Right atrium auricular region (tissue), 2 donors: ENCODE results near the gene RHBDD1. TPM values are rescaled to one million over a fixed set of nuclear protein-coding genes. Genes with fewer than 3 reads are reported as not detected.

ENCODE experiments used
- DNase-seq: peaks from one replicate; pipeline ENCODE4 v3.0.0-alpha.2; 2019; ENCODE audit warnings: low spot score
- H3K27ac ChIP-seq, 2 donors: fragments of 200-600 bp; sonication (generic); 1 replicate in 1 of 2; 2 replicates in 1 of 2; pipeline ENCODE4 v1.5.1; 2016 to 2019
- H3K27me3 ChIP-seq, 2 donors: fragments of 200-600 bp; sonication (generic); one replicate each; pipeline versions ENCODE4 v1.5.1 to v1.6.0; 2017 to 2019
- H3K36me3 ChIP-seq: fragments of 200-600 bp; sonication (generic); one replicate; pipeline ENCODE4 v1.5.1; 2016
- H3K4me1 ChIP-seq, 2 donors: fragments of 200-600 bp; sonication (generic); one replicate each; pipeline versions ENCODE4 v1.5.1 to v1.6.0; 2017 to 2019
- H3K4me3 ChIP-seq, 2 donors: fragments of 200-600 bp; sonication (generic); 1 replicate in 1 of 2; 2 replicates in 1 of 2; pipeline ENCODE4 v1.5.1; 2017 to 2019; ENCODE audit warnings: mild to moderate bottlenecking in 1 of 2, moderate library complexity in 1 of 2
- H3K9me3 ChIP-seq, 2 donors: fragments of 200-600 bp; sonication (generic); one replicate each; pipeline ENCODE4 v1.5.1; 2019
- CTCF ChIP-seq, 2 donors: fragments of 200-600 bp; sonication (generic); IDR thresholded peaks; one replicate each; pipeline ENCODE4 v1.5.1; 2019; ENCODE audit warnings: antibody characterized with exemption in 2 of 2
- total RNA-seq, 2 donors: library from RNA; depleted of rRNA; stranded (reverse); fragments of >200 nt; gene quantifications; one replicate each; pipeline ENCODE4 v1.1.0, GENCODE V29; 2016

RHBDD1 gene
- total RNA-seq, 2 donors from 2014 or later = 12.3 to 16.1 TPM

GRCh38 chr2:226850024-226850423, 14.2 kb downstream of the RHBDD1 start:
- H3K4me3 ChIP-seq = no peak overlapping the region
- no peaks in the 10 kb centered on the region for H3K36me3 ChIP-seq
- peaks cover 0 to 5% of the 10 kb centered on the region in 2 donors for H3K4me1 ChIP-seq
- H3K27ac ChIP-seq = no peak overlapping the region
- H3K9me3 ChIP-seq = no peaks in the 10 kb centered on the region
- H3K27me3 ChIP-seq = no peaks in the 10 kb centered on the region
- no peak for DNase-seq
- no peak for TF ChIP-seq CTCF (IDR thresholded peaks at IDR 0.05)

GRCh38 chr2:226855787-226856186, 19.9 kb downstream of the RHBDD1 start:
- DNase-seq = no peak
- no peak overlapping the region for H3K4me3 ChIP-seq
- no peaks in the 10 kb centered on the region for H3K27me3 ChIP-seq
- no peak for TF ChIP-seq CTCF (IDR thresholded peaks at IDR 0.05)
- H3K36me3 ChIP-seq = no peaks in the 10 kb centered on the region
- H3K4me1 ChIP-seq = no peaks in the 10 kb centered on the region
- no peaks in the 10 kb centered on the region for H3K9me3 ChIP-seq
- no peak overlapping the region for H3K27ac ChIP-seq

- Histone ChIP-seq H3K27me3 (no peaks in the 10 kb centered on the region), H3K27ac (no peak overlapping the region), H3K36me3 (peaks cover 7% of the 10 kb centered on the region), H3K4me1 (peaks cover 0 to 4% of the 10 kb centered on the region in 2 donors), H3K4me3 (no peak overlapping the region), H3K9me3 (no peaks in the 10 kb centered on the region)
- DNase-seq = no peak
- no peak for TF ChIP-seq CTCF (IDR thresholded peaks at IDR 0.05)
These were observed 24.2 kb downstream of the RHBDD1 start for GRCh38 chr2:226860087-226860486.

GRCh38 chr2:226862623-226863022, 26.8 kb downstream of the RHBDD1 start:
- Histone ChIP-seq H3K9me3 (no peaks in the 10 kb centered on the region), H3K27ac (no peak overlapping the region), H3K27me3 (no peaks in the 10 kb centered on the region), H3K36me3 (peaks cover 14% of the 10 kb centered on the region), H3K4me3 (no peak overlapping the region), H3K4me1 (peaks cover 0 to 4% of the 10 kb centered on the region in 2 donors)
- DNase-seq = no peak
- TF ChIP-seq CTCF (IDR thresholded peaks at IDR 0.05) = no peak

GRCh38 chr2:226865273-226865672, 29.4 kb downstream of the RHBDD1 start:
- peaks cover 0 to 4% of the 10 kb centered on the region in 2 donors for H3K4me1 ChIP-seq
- TF ChIP-seq CTCF (IDR thresholded peaks at IDR 0.05) = no peak
- no peaks in the 10 kb centered on the region for H3K27me3 ChIP-seq
- no peak overlapping the region for H3K4me3 ChIP-seq
- H3K36me3 ChIP-seq = peaks cover 14% of the 10 kb centered on the region
- H3K27ac ChIP-seq = no peak overlapping the region
- DNase-seq = no peak
- H3K9me3 ChIP-seq = no peaks in the 10 kb centered on the region

- no peak overlapping the region for H3K4me3 ChIP-seq
- H3K27me3 ChIP-seq = no peaks in the 10 kb centered on the region
- peaks cover 0 to 4% of the 10 kb centered on the region in 2 donors for H3K4me1 ChIP-seq
- H3K9me3 ChIP-seq = no peaks in the 10 kb centered on the region
- DNase-seq = no peak
- peaks cover 14% of the 10 kb centered on the region for H3K36me3 ChIP-seq
- no peak for TF ChIP-seq CTCF (IDR thresholded peaks at IDR 0.05)
- H3K27ac ChIP-seq = no peak overlapping the region
These were observed 29.9 kb downstream of the RHBDD1 start for GRCh38 chr2:226865710-226866109.
